H9 (cell line): ENCODE results near the gene TTC12. TPM values are rescaled to one million over a fixed set of nuclear protein-coding genes. Genes with fewer than 3 reads are reported as not detected.

Source experiments
- DNase-seq: peaks from one replicate; pipeline ENCODE4 v3.0.0-alpha.2; 2017
- H2AFZ ChIP-seq: one replicate; pipeline ENCODE4 v1.6.1; 2013; ENCODE audit warnings: mild to moderate bottlenecking, low read length, control low read depth, moderate library complexity
- H2AK5ac ChIP-seq: 2 replicates; pipeline ENCODE4 v1.6.1; 2013; ENCODE audit warnings: low read length, control low read depth, mixed read lengths; ENCODE audit not compliant: insufficient read length
- H2BK120ac ChIP-seq: one replicate; pipeline ENCODE4 v1.6.1; 2013; ENCODE audit warnings: low read depth, mild to moderate bottlenecking, low read length, control low read depth, inconsistent platforms; ENCODE audit not compliant: poor library complexity, severe bottlenecking
- H2BK12ac ChIP-seq: 2 replicates; pipeline ENCODE4 v1.6.1; 2013; ENCODE audit warnings: low read length, control low read depth, mixed read lengths, low read depth; ENCODE audit not compliant: insufficient read length
- H2BK15ac ChIP-seq: 2 replicates; pipeline ENCODE4 v1.6.1; 2013; ENCODE audit warnings: low read depth, low read length, control low read depth
- H2BK20ac ChIP-seq: one replicate; pipeline ENCODE4 v1.6.1; 2013; ENCODE audit warnings: low read depth, mild to moderate bottlenecking, low read length, control low read depth, inconsistent platforms; ENCODE audit not compliant: poor library complexity, severe bottlenecking
- H2BK5ac ChIP-seq: 2 replicates; pipeline ENCODE4 v1.6.1; 2013; ENCODE audit warnings: low read length, control low read depth, mixed read lengths; ENCODE audit not compliant: insufficient read length
- H3K14ac ChIP-seq: 2 replicates; pipeline ENCODE4 v1.6.1; 2013; ENCODE audit warnings: low read length, control low read depth; ENCODE audit not compliant: insufficient read depth
- H3K18ac ChIP-seq: 2 replicates; pipeline ENCODE4 v1.6.1; 2013; ENCODE audit warnings: low read depth, mild to moderate bottlenecking, mixed read lengths, low read length, control low read depth; ENCODE audit not compliant: insufficient read length
- H3K23ac ChIP-seq: 2 replicates; pipeline ENCODE4 v1.6.1; 2013; ENCODE audit warnings: low read length, control low read depth, mixed read lengths, low read depth; ENCODE audit not compliant: insufficient read length
- H3K23me2 ChIP-seq: 2 replicates; pipeline ENCODE4 v1.6.1; 2013; ENCODE audit warnings: low read depth, mild to moderate bottlenecking, mixed read lengths, low read length, control low read depth; ENCODE audit not compliant: insufficient read length, poor library complexity, severe bottlenecking
- H3K27ac ChIP-seq: 2 replicates; pipeline ENCODE4 v1.5.1; 2013; ENCODE audit warnings: low read length, control low read depth, mixed read lengths, low read depth; ENCODE audit not compliant: insufficient read length
- H3K27me3 ChIP-seq: 2 replicates; pipeline ENCODE4 v1.6.1; 2013; ENCODE audit warnings: low read length, control low read depth, inconsistent platforms; ENCODE audit not compliant: insufficient read depth
- H3K4ac ChIP-seq: 2 replicates; pipeline ENCODE4 v1.6.1; 2013; ENCODE audit warnings: low read depth, mild to moderate bottlenecking, control low read depth, inconsistent platforms, low read length, moderate library complexity
- H3K4me1 ChIP-seq: 2 replicates; pipeline ENCODE4 v1.6.1; 2013; ENCODE audit warnings: low read length, control low read depth, inconsistent platforms; ENCODE audit not compliant: insufficient read depth
- H3K4me2 ChIP-seq: 2 replicates; pipeline ENCODE4 v1.6.1; 2013; ENCODE audit warnings: low read length, control low read depth, mixed read lengths; ENCODE audit not compliant: insufficient read length, insufficient read depth
- H3K56ac ChIP-seq: 2 replicates; pipeline ENCODE4 v1.6.1; 2013; ENCODE audit warnings: low read depth, mild to moderate bottlenecking, mixed read lengths, low read length, control low read depth; ENCODE audit not compliant: insufficient read length
- H3K79me1 ChIP-seq: 2 replicates; pipeline ENCODE4 v1.6.1; 2013; ENCODE audit warnings: low read depth, mild to moderate bottlenecking, moderate library complexity, low read length, control low read depth, inconsistent platforms; ENCODE audit not compliant: insufficient read depth, poor library complexity, severe bottlenecking
- H3K79me2 ChIP-seq: 2 replicates; pipeline ENCODE4 v1.6.1; 2013; ENCODE audit warnings: low read length, control low read depth, inconsistent platforms; ENCODE audit not compliant: insufficient read depth
- H3K9ac ChIP-seq: 2 replicates; pipeline ENCODE4 v1.6.1; 2013; ENCODE audit warnings: low read length, control low read depth, mixed read lengths; ENCODE audit not compliant: insufficient read length; ENCODE audit errors: extremely low read depth
- H3K9me3 ChIP-seq: one replicate; pipeline ENCODE4 v1.6.1; 2013; ENCODE audit warnings: low read depth, low read length, inconsistent platforms; ENCODE audit not compliant: control insufficient read depth
- H3T11ph ChIP-seq: one replicate; pipeline ENCODE4 v1.6.1; 2013; ENCODE audit warnings: mild to moderate bottlenecking, low read length, control low read depth, inconsistent platforms
- H4K20me1 ChIP-seq: one replicate; pipeline ENCODE4 v1.6.1; 2013; ENCODE audit not compliant: control insufficient read depth, insufficient read length, insufficient read depth
- H4K5ac ChIP-seq: 2 replicates; pipeline ENCODE4 v1.6.1; 2013; ENCODE audit warnings: low read depth, mild to moderate bottlenecking, mixed read lengths, low read length, control low read depth; ENCODE audit not compliant: insufficient read length
- H4K8ac ChIP-seq: replicated peaks from 2 replicates; pipeline ENCODE4 v1.6.1; 2013; ENCODE audit warnings: low read length, control low read depth, mixed read lengths, low read depth; ENCODE audit not compliant: insufficient read length
- H4K91ac ChIP-seq: 2 replicates; pipeline ENCODE4 v1.6.1; 2013; ENCODE audit warnings: low read depth, mild to moderate bottlenecking, moderate library complexity, mixed read lengths, low read length, control low read depth; ENCODE audit not compliant: insufficient read length
- H3K27ac Mint-ChIP-seq, 3 experiments: 2 replicates in 2 of 3; 3 replicates in 1 of 3; pipeline ENCODE4 v1.8.0; 2020 to 2021; ENCODE audit warnings: mixed read lengths in 3 of 3, mild to moderate bottlenecking in 1 of 3, moderate library complexity in 1 of 3
- H3K27me3 Mint-ChIP-seq: 2 replicates; pipeline ENCODE4 v1.8.0; 2021; ENCODE audit warnings: low read depth, mild to moderate bottlenecking, moderate library complexity, mixed read lengths
- H3K36me3 Mint-ChIP-seq, 3 experiments: 2 replicates in 2 of 3; 3 replicates in 1 of 3; pipeline ENCODE4 v1.8.0; 2020 to 2021; ENCODE audit warnings: low read depth in 3 of 3, mixed read lengths in 3 of 3; ENCODE audit not compliant: insufficient read depth in 1 of 3
- H3K4me1 Mint-ChIP-seq, 2 experiments: 2 replicates each; pipeline ENCODE4 v1.8.0; 2020; ENCODE audit warnings: mixed read lengths in 2 of 2
- H3K4me3 Mint-ChIP-seq, 2 experiments: 2 replicates in 1 of 2; 3 replicates in 1 of 2; pipeline ENCODE4 v1.8.0; 2020 to 2021; ENCODE audit warnings: mild to moderate bottlenecking in 2 of 2, mixed read lengths in 2 of 2, moderate library complexity in 1 of 2
- H3K9me3 Mint-ChIP-seq, 2 experiments: 2 replicates in 1 of 2; 3 replicates in 1 of 2; pipeline ENCODE4 v1.8.0; 2020; ENCODE audit warnings: mild to moderate bottlenecking in 2 of 2, mixed read lengths in 2 of 2, moderate library complexity in 1 of 2
- CTCF ChIP-seq: fragments of 200-600 bp; sonication (generic); conservative IDR thresholded peaks from 3 replicates; pipeline ENCODE4 v1.8.0; 2021; ENCODE audit warnings: antibody characterized with exemption, mild to moderate bottlenecking
- WGBS: extraction: QIAGEN DNeasy Blood & Tissue Kit; methylation state at CpG from one replicate; pipeline ENCODE4 v1.1.7; 2013; ENCODE audit warnings: missing lambda C conversion rate, low lambda C conversion rate, mixed read lengths; ENCODE audit not compliant: insufficient read length; ENCODE audit errors: extremely low coverage; 5-methylcytosine and 5-hydroxymethylcytosine counted together
- total RNA-seq: library from RNA; stranded (reverse); gene quantifications from 2 replicates; pipeline ENCODE4 v1.2.1, GENCODE V29; 2021

TTC12 gene
- total RNA-seq, 1 experiment from 2014 or later, result 8.3 TPM

GRCh38 chr11:113351068-113351450 is 36.7 kb downstream of the TTC12 start:
- Mint-ChIP-seq H3K36me3 (peaks cover 0 to 4% (median 4%) of the 10 kb centered on the region in 3 experiments; a peak in 4 of 7 replicates), H3K9me3 (0 out of 5 replicates have a peak, but pooled peaks cover 0 to 1% of the 10 kb centered on the region in 2 experiments), H3K4me3 (no peak overlapping the region), H3K27me3 (no peaks in the 10 kb centered on the region; the same call in 1 of the 2 replicates), H3K4me1 (peaks cover 3 to 10% of the 10 kb centered on the region in 2 experiments), H3K27ac (no peak overlapping the region)
- TF ChIP-seq CTCF, result no peak
- Histone ChIP-seq H3K27ac (no peak overlapping the region), H4K20me1 (no peaks in the 10 kb centered on the region), H4K8ac (no peak overlapping the region), H2AK5ac (no peak overlapping the region), H3K79me2 (no peaks in the 10 kb centered on the region), H2BK5ac (no peak overlapping the region), H3K27me3 (no peaks in the 10 kb centered on the region), H3K9me3 (no peaks in the 10 kb centered on the region), H3K23ac (no peak overlapping the region), H3K56ac (no peak overlapping the region), H2AFZ (no peak overlapping the region), H3K18ac (no peak overlapping the region), H3K9ac (no peak overlapping the region), H3K4ac (no peak overlapping the region), H2BK120ac (no peak overlapping the region), H4K5ac (no peak overlapping the region), H3T11ph (no peak overlapping the region), H3K14ac (no peak overlapping the region), H4K91ac (no peak overlapping the region), H2BK15ac (no peak overlapping the region), H3K4me2 (no peak overlapping the region), H2BK20ac (no peak overlapping the region), H3K23me2 (no peaks in the 10 kb centered on the region), H3K4me1 (no peaks in the 10 kb centered on the region), H3K79me1 (no peaks in the 10 kb centered on the region), H2BK12ac (no peak overlapping the region)
- WGBS, result no CpG with 5 or more reads among the region's 3 CpGs
- DNase-seq, result no peak
